Hepatocyte (in vitro differentiated cells): ENCODE measurements around the gene CYTL1.

Source experiments
- EZH2 ChIP-seq: fragments of 200-600 bp; sonication (generic); IDR thresholded peaks from 2 replicates; pipeline ENCODE4 v1.6.1; 2016; ENCODE audit warnings: antibody characterized with exemption, mild to moderate bottlenecking, borderline replicate concordance
- EZH2phosphoT487 ChIP-seq: fragments of 200-600 bp; sonication (generic); IDR thresholded peaks from one replicate; pipeline ENCODE4 v1.6.1; 2018; ENCODE audit warnings: antibody characterized with exemption, mild to moderate bottlenecking, low read depth, moderate library complexity; ENCODE audit not compliant: unreplicated experiment, severe bottlenecking
- TF ChIP-seq, protein P1 (sequence below): fragments of 200-600 bp; sonication (generic); IDR thresholded peaks from 2 replicates; pipeline ENCODE4 v1.5.1; 2016; ENCODE audit warnings: antibody characterized with exemption, mild to moderate bottlenecking; ENCODE audit not compliant: poor library complexity

- TF ChIP-seq, protein P1, sequence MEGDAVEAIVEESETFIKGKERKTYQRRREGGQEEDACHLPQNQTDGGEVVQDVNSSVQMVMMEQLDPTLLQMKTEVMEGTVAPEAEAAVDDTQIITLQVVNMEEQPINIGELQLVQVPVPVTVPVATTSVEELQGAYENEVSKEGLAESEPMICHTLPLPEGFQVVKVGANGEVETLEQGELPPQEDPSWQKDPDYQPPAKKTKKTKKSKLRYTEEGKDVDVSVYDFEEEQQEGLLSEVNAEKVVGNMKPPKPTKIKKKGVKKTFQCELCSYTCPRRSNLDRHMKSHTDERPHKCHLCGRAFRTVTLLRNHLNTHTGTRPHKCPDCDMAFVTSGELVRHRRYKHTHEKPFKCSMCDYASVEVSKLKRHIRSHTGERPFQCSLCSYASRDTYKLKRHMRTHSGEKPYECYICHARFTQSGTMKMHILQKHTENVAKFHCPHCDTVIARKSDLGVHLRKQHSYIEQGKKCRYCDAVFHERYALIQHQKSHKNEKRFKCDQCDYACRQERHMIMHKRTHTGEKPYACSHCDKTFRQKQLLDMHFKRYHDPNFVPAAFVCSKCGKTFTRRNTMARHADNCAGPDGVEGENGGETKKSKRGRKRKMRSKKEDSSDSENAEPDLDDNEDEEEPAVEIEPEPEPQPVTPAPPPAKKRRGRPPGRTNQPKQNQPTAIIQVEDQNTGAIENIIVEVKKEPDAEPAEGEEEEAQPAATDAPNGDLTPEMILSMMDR, result no peak
- TF ChIP-seq EZH2phosphoT487 (no peak), EZH2 (no peak)
Observed at GRCh38 chr4:5045097-5045496, 25.8 kb upstream of the CYTL1 start.
